ENCODE data around the gene LIMCH1. TPM values are rescaled to one million over a fixed set of nuclear protein-coding genes. Genes with fewer than 3 reads are reported as not detected.

Gene LIMCH1
- total RNA-seq, 1 experiment from 2014 or later = 3.3 TPM

GRCh38 chr4:41533680-41534079 is 4.3 kb upstream of the LIMCH1 start:
- H3K27ac Mint-ChIP-seq = no peak overlapping the region
- no peak overlapping the region for H2AK5ac ChIP-seq (ENCODE audit: insufficient read length, low read length)
- no peak overlapping the region for H2AFZ ChIP-seq (ENCODE audit: low read length)
- no peak overlapping the region for H3K27ac ChIP-seq (ENCODE audit: insufficient read length, low read depth, low read length)
- H3K4me1 ChIP-seq (ENCODE audit: insufficient read depth, low read length) = no peaks in the 10 kb centered on the region; the same call in 1 of the 2 replicates
- no peak overlapping the region for H2BK20ac ChIP-seq (ENCODE audit: low read depth, low read length, poor library complexity, severe bottlenecking)
- H3K4ac ChIP-seq (ENCODE audit: low read depth, low read length) = no peak overlapping the region
- no peak overlapping the region for H2BK5ac ChIP-seq (ENCODE audit: insufficient read length, low read length)
- no peaks in the 10 kb centered on the region for H3K9me3 ChIP-seq (ENCODE audit: control insufficient read depth, low read depth, low read length)
- no peak overlapping the region for H3T11ph ChIP-seq (ENCODE audit: low read length)
- no peak overlapping the region for H3K23ac ChIP-seq (ENCODE audit: insufficient read length, low read depth, low read length)
- peaks cover 2% of the 10 kb centered on the region; the same call in 1 of the 2 replicates for H3K27me3 Mint-ChIP-seq (ENCODE audit: low read depth)
- no peak overlapping the region for H4K91ac ChIP-seq (ENCODE audit: insufficient read length, low read depth, low read length)
- H4K5ac ChIP-seq (ENCODE audit: insufficient read length, low read depth, low read length) = no peak overlapping the region
- no peak overlapping the region for H3K56ac ChIP-seq (ENCODE audit: insufficient read length, low read depth, low read length)
- DNase-seq = no peak
- no peak overlapping the region for H4K8ac ChIP-seq (replicated peaks; ENCODE audit: insufficient read length, low read depth, low read length)
- no peaks in the 10 kb centered on the region for H3K23me2 ChIP-seq (ENCODE audit: insufficient read length, low read depth, low read length, poor library complexity, severe bottlenecking)
- no peak overlapping the region for H3K14ac ChIP-seq (ENCODE audit: insufficient read depth, low read length)
- H3K9ac ChIP-seq (ENCODE audit: extremely low read depth, insufficient read length, low read length) = no peak overlapping the region
- no peak overlapping the region for H3K18ac ChIP-seq (ENCODE audit: insufficient read length, low read depth, low read length)
- TF ChIP-seq CTCF (conservative IDR thresholded peaks at IDR 0.05) = no peak
- no peak overlapping the region for H2BK120ac ChIP-seq (ENCODE audit: low read depth, low read length, poor library complexity, severe bottlenecking)
- peaks cover 5 to 12% of the 10 kb centered on the region in 2 experiments for H3K4me1 Mint-ChIP-seq
- no peaks in the 10 kb centered on the region for H3K36me3 Mint-ChIP-seq (ENCODE audit: insufficient read depth in 1 of 3, low read depth in 3 of 3)
- no peaks in the 10 kb centered on the region for H4K20me1 ChIP-seq (ENCODE audit: control insufficient read depth, insufficient read depth, insufficient read length)
- no peaks in the 10 kb centered on the region for H3K79me1 ChIP-seq (ENCODE audit: insufficient read depth, low read depth, low read length, poor library complexity, severe bottlenecking)
- no peak overlapping the region for H2BK15ac ChIP-seq (ENCODE audit: low read depth, low read length)
- H3K27me3 ChIP-seq (ENCODE audit: insufficient read depth, low read length) = no peaks in the 10 kb centered on the region
- no peak overlapping the region for H3K4me2 ChIP-seq (ENCODE audit: insufficient read depth, insufficient read length, low read length)
- H3K4me3 Mint-ChIP-seq = no peak overlapping the region
- H3K9me3 Mint-ChIP-seq = no peaks in the 10 kb centered on the region
- no CpG with 5 or more reads among the region's 3 CpGs for WGBS (ENCODE audit: extremely low coverage, insufficient read length, low lambda C conversion rate)
- no peak overlapping the region for H2BK12ac ChIP-seq (ENCODE audit: insufficient read length, low read depth, low read length)
- no peaks in the 10 kb centered on the region for H3K79me2 ChIP-seq (ENCODE audit: insufficient read depth, low read length)
